T-helper 2 cell (primary cell): Measurements from ENCODE around the gene RPS15A.

Source experiments
- DNase-seq, 5 experiments: peaks; one replicate each; pipeline versions ENCODE4 v3.0.0 to v3.0.0-alpha.2; 2012 to 2022
- total RNA-seq, 2 donors: gene quantifications; one replicate each; lab custom pipeline; 2026; lab: John Stamatoyannopoulos, UW

Gene RPS15A
- 269 to 283 reads per million in 2 donors for total RNA-seq

GRCh38 chr16:18789850-18790706, at the start of gene RPS15A:
Gene RPS15A (minus strand): TSS chr16:18790334. CDS start chr16:18789113, 1,221 bp downstream.
- peak; percentile 75 to 99 (median 90) for DNase-seq

GRCh38 chr16:18839555-18839954, 49.4 kb upstream of the RPS15A start:
- no peak for DNase-seq

- DNase-seq, result peak in 1 of 5 experiments; percentile 45
Observed at GRCh38 chr16:18836702-18837101, 46.6 kb upstream of the RPS15A start.

DNA sequence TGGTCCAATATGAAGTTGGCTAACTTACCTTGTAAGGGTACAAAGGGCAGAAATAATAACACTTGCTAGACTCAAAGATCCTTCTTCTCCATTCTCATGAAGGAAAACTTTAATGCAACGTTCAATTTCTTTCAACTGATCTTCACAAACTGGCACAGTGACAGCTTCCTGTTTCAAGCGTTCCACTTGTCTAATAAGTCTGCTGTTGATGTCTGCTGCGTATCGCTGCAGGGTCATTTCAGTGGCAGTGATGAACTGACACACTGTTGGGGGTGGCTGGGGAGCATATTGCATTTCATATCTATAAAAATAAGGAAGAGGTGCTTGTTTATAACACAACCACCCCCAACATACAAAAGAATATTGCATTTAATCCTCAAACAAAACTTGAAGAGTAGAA, 44.7 kb upstream of the RPS15A start:
- no peak for DNase-seq

GRCh38 chr16:18833707-18834505, 43.8 kb upstream of the RPS15A start:
- DNase-seq, result no peak

DNA sequence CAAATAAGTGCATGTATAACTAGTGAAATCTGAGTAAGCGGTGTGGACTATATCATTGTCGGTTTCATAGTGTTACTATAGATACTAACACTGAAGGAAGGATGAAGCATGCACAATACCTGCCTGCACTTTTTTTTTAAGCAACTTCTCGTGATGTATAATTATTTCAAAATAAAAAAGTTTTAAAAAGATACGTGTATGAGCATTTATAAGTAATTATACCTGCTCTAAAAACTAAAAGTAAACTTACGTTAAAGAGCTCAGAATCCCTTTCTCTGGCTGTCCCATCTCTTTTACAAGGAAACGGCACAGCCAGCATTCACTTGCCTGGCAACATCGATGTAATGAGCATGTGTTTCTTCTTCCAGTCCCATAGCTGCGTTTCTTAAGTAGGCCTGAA, 42.5 kb upstream of the RPS15A start:
- no peak for DNase-seq

DNA sequence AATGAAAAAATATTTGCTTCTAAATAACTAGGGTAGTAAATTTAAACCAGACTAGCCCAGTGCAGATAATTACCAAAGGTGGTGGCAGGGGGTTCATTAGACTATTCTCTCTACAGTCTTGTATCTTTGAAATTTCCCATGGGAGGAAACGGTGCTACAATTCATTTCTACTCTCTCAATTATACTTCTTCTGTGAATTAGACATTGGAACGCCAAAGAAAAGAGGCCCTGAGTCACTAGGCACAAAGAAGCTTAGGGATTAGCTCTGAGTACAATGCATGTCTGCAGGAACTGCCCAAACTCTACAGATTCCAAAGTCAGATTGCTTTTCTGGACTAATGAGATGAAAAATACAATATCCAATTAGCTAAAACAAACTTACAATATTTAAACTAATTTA, 41.9 kb upstream of the RPS15A start:
- no peak for DNase-seq

DNA sequence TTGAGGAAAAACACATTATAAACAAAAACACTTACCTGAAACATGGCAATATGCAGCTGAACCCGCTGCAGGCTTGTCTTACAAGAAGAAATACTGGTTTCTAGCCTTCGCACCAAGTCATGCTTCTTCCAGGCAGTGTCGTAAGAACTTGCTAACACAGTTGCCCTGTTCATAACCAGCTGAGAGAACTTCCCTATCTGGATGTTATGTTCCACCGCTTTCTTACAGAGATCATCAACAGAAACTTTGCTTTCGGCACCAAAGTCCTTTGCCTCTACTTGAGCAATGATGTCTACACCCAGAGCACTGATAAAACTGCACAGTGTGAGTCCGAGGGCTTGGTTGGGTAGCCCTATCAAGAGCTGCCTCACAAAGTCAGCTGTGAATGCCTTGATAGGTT, 39.1 kb upstream of the RPS15A start:
- no peak for DNase-seq

- peak in 1 of 5 experiments; percentile 57 for DNase-seq
Observed at GRCh38 chr16:18827890-18828289, 37.8 kb upstream of the RPS15A start.

DNA sequence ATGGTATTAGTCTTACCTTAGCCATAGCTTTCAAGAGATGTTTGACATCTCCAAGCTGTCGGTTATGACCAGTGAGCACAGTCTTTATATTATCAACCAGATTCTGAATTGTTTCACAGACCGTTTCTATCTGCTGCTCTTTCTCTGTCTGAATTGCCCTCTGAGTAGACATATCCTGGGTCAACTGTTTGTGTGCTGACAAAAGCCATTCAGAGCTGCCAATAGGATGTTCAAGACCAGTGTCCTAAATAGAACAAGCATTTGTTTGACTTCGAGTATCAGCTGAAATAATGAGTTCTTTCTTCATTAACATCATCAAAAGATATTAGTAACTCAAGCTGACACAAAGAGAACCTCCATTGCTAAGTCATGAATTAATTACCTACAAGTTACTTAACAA, 26.2 kb upstream of the RPS15A start:
- DNase-seq, result no peak

DNA sequence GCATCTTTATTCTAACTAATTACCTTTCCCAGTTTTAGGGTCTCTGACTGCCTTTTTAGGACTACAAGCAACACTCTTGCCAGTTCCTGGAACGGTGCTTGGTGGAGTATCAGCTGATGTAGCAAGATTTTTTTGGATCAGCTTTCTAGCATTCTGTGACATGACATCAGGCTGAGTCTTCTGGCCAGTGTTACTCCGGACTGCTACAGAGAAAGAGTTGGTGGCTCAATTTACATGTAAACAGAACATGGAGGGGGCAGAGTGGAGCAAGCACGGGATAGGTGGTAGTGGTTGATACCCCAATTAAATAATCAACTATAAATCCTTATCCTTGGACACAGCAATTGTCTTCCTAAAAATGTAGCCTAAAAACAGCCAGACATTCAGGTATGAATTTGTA, 21.8 kb upstream of the RPS15A start:
- no peak for DNase-seq

GRCh38 chr16:18809165-18809564, 19.0 kb upstream of the RPS15A start:
- no peak for DNase-seq

DNA sequence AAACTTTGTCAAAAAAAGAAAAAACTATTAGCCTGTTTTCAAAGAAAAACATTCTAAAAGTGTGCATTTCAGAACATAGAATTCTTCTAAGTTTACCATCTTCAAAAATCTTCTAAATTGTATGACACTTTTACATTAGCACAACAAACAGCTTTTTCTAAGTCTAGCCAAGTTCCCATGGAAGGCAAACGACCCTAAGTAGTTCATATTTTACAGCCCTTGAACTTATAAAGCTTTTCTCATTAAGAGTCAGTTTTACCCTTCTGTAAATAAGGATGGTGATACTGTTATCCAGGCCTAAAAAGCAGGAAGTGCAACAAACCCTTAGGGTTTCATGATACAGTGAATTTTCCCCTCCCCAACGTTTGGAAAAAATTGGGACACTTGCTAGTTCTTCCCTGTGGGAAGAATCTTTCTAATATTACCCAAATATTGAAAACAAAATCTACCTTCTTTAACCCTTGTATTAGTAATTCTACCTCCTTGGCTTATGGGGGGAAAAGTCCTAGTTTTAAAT, 15.2 kb upstream of the RPS15A start:
- DNase-seq, result no peak

DNA sequence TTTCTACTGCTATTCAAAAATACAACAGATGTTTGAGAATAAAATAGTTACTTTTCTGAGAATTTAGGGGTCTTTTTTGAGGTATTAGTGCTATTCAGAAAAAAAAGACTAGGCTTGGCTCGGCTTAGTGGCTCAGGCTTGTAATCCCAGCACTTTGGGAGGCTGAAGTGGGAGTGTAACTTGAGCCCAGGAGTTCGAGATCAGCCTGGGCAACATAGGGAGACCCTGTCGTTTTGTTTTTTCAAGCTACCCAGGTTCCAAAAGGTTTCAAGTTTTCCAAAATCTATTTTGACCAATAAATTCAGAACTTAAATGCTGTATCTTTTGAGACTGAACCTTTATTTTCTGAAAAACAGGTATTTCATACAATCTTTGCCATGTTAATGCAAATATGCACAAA, 14.4 kb upstream of the RPS15A start:
- no peak for DNase-seq

DNA sequence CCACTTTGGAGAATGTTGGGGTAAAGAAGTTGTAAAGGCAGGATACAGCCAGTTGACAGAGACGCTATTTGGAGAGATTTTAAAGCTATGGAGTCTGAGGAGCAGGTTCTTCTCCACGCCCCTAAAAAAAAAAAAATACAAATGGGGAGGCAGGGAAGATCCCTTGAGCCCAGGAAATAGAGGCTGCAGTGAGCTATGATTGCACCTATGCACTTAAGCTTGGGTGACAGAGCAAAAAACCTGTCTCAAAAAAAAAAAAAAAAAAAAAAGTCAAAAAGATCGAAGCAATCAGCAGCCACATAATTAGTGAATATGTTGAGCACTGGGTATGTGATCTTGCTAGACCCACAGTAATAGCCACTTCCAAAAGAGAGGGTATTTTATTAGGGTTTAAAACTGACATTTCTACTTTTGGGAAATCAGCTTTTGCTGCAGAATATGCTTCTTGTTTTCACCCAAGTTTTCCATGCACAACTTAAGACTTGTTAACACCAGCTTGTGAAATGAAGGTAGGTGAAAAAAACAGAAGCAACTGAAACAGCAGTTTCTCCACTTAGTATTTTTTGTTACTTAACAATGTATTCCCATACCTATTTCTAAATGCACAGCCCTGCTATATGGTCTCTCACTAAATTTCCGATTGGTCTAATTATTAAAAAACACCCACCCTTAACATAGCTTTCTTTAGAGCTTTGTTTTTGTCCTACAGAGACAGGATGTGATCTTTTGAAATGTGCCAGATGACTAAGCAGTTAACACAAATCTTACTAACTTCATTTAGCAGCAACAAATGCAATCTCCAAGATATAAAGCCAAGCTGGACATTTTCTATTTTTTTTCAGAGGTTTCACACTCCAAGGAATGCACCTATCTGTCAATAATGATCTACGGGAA, 13.7 kb upstream of the RPS15A start:
- DNase-seq, result peak in 1 of 5 experiments; percentile 81

DNA sequence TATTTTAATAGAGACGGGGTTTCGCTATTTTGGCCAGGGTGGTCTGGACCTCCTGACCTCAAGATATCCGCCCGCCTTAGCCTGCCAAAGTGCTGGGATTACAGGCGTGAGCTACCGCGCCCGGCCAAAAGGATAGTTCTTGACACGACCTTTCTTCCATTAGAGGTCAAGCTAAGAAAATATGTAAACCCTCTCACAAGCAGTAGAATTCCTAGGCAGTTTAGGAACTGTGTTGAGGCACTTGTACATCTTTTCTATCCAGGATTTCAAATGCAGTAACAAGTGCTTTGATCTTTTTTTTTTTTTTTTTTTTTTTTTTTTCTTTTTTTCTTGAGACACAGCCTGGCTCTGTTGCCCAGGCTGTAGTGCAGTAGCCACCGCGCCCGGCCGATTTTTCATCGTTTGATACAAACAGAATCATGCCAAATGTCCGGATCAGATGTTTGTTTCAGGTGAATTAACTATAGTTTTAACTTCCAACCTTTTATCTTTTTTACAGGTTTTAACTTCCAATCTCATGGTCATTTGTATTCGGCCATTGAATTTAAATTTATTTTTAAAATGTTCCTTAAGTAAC, 12.7 kb upstream of the RPS15A start:
- DNase-seq, result no peak

- peak; percentile 96 to 100 (median 99) for DNase-seq
Observed at GRCh38 chr16:18801145-18801972, 11.2 kb upstream of the RPS15A start, which contains the start of gene ARL6IP1. Gene ARL6IP1 (minus strand): TSS chr16:18801549. CDS start chr16:18801466, 83 bp downstream.

DNA sequence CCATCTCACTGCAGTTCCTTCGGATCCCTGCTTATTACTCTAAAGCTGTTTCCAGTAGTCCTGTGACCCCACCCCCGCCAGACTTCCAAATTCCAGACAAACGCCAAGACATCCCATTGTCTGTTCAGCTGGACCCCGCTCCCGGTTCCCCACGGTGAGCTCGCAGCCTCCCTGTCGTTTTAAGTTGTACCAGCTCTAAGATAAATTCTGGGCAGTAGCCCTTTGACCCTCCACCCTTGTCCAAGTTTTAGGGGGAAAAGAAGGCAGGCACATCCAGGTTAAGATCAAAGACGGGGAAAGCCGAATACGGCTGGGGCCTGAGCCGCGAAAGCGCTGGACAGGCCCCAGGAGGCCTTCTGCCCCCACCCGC, 10.6 kb upstream of the RPS15A start:
- no peak for DNase-seq

DNA sequence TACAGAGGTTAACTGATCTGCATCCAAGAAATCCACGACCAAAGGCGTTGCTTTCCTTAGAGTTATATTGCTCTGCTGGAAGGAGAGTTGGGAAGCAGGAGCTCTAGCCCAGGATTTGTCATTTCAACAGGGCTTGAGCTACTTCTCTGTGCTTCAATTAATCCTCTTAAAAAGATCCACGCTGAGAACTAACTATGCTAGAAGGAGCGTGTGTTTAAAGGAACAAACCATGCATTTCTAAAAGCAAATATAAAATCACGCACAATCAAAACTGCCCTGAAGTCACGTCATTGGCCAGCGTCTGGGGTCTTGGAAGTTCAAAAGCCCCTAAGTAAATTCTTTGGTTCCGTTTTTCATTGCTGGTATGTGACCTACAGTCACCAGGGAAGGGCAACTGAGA, 10.2 kb upstream of the RPS15A start:
- no peak for DNase-seq

GRCh38 chr16:18799500-18799899, 9.4 kb upstream of the RPS15A start:
- DNase-seq, result no peak

- DNase-seq, result no peak
Observed at GRCh38 chr16:18797746-18798145, 7.6 kb upstream of the RPS15A start.
